ENCODE results near the gene BMS1.
A peak's percentile ranks its signal among the peaks of the same experiment; 100 is the strongest.

Gene BMS1

GRCh38 chr10:42776681-42777080 is 5.9 kb upstream of the BMS1 start:
- Histone ChIP-seq H3K27me3 (no peaks in the 10 kb centered on the region), H3K9ac (no peak overlapping the region), H3K9me3 (replicated peaks in 1 of 11) (peaks cover 12 to 20% (median 16%) of the 10 kb centered on the region in 11 experiments), H3K36me3 (no peaks in the 10 kb centered on the region), H3K4me2 (no peak overlapping the region), H3K4me1 (peaks cover 2 to 7% (median 3%) of the 10 kb centered on the region in 10 experiments; a peak in 13 of 20 replicates), H3K27ac (no peak overlapping the region), H4K20me1 (no peaks in the 10 kb centered on the region), H3K4me3 (no peak overlapping the region)
- no peak for TF ChIP-seq Cebpa-rat (IDR thresholded peaks at IDR 0.05)

DNA sequence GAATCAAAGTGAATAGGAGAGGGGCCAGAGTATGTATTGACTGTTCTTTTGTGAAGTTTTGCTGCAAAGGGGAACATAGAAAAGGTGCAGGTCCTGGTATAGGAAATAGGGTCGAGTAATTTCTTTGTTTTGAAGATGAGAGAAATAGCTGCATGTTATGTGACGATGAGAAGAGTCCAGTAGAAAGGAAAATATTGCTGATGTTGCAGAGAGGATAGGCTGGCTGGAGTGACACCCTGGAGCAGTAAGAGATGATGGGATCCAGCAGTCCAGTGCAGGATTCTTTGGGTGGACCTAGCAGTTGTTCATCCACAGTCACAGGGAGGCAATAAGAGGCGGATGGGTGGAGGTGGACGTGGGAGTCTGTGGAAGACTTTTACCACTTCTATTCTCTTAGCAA is 2.1 kb upstream of the BMS1 start:
- Histone ChIP-seq H3K9me3 (replicated peaks in 1 of 11) (no peaks in the 10 kb centered on the region), H3K4me1 (peaks cover 14 to 23% (median 20%) of the 10 kb centered on the region in 10 experiments), H3K4me3 (no peak overlapping the region), H3K27ac (no peak overlapping the region), H3K9ac (no peak overlapping the region), H3K4me2 (no peak overlapping the region), H3K27me3 (no peaks in the 10 kb centered on the region), H3K36me3 (peaks cover 13 to 18% (median 14%) of the 10 kb centered on the region in 11 experiments), H4K20me1 (peaks cover 0 to 24% (median under 1%) of the 10 kb centered on the region in 11 experiments; a peak in 9 of 22 replicates)
- TF ChIP-seq Cebpa-rat (IDR thresholded peaks at IDR 0.05) = no peak

- Histone ChIP-seq H3K9me3 (replicated peaks in 1 of 11) (no peaks in the 10 kb centered on the region), H3K27me3 (no peaks in the 10 kb centered on the region), H3K9ac (peak overlapping the region; percentile 88 to 95 (median 92)), H3K4me3 (peak overlapping the region; percentile 71 to 86 (median 82)), H3K27ac (peak overlapping the region; percentile 87 to 97 (median 93)), H3K4me1 (peaks cover 14 to 23% (median 21%) of the 10 kb centered on the region in 10 experiments), H3K36me3 (peaks cover 28 to 32% (median 29%) of the 10 kb centered on the region in 11 experiments), H4K20me1 (peaks cover 0 to 38% (median 13%) of the 10 kb centered on the region in 11 experiments; a peak in 12 of 22 replicates), H3K4me2 (peak overlapping the region; percentile 73 to 92 (median 86))
- TF ChIP-seq Cebpa-rat (IDR thresholded peaks at IDR 0.05) = no peak
Measured at GRCh38 chr10:42781893-42782445, 626 bp upstream of the BMS1 start.

DNA sequence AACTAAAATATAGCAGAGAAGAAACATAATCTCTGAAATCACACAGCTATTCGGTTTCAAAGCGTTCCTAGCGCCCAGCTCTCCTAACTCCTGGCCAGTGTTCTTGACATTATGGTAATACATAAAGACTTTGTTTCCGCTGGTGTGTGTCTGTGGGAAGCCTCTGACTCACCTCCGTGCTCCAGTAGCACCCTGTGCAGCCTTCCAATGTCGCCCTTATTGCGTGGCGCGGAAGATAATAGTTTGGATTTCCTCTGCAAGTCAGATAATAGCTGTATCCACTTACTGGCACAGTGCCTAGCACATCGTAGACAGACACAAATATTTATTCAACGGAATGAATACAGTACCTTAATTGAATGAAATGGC is 570 bp downstream of the BMS1 start:
- Histone ChIP-seq H3K9me3 (replicated peaks in 1 of 11) (no peaks in the 10 kb centered on the region), H3K9ac (peak overlapping the region; percentile 88 to 95 (median 92)), H3K4me3 (peak overlapping the region; percentile 71 to 86 (median 82)), H3K27me3 (no peaks in the 10 kb centered on the region), H4K20me1 (peaks cover 0 to 43% (median 13%) of the 10 kb centered on the region in 11 experiments; a peak in 12 of 22 replicates), H3K4me2 (peak overlapping the region; percentile 80 to 99 (median 92)), H3K27ac (peak overlapping the region; percentile 87 to 97 (median 93); a peak in 21 of 22 replicates), H3K4me1 (peaks cover 14 to 23% (median 21%) of the 10 kb centered on the region in 10 experiments), H3K36me3 (peaks cover 36 to 43% (median 39%) of the 10 kb centered on the region in 11 experiments)
- TF ChIP-seq Cebpa-rat (IDR thresholded peaks at IDR 0.05) = no peak

GRCh38 chr10:42785759-42786158 is 3.2 kb downstream of the BMS1 start:
- Histone ChIP-seq H3K4me3 (no peak overlapping the region), H3K9me3 (replicated peaks in 1 of 11) (no peaks in the 10 kb centered on the region), H3K27me3 (no peaks in the 10 kb centered on the region), H3K36me3 (peaks cover 58 to 69% (median 64%) of the 10 kb centered on the region in 11 experiments), H3K27ac (no peak overlapping the region), H3K9ac (no peak overlapping the region), H3K4me1 (peaks cover 14 to 23% (median 20%) of the 10 kb centered on the region in 10 experiments), H3K4me2 (no peak overlapping the region), H4K20me1 (peaks cover 0 to 67% (median 21%) of the 10 kb centered on the region in 11 experiments; a peak in 13 of 22 replicates)
- TF ChIP-seq Cebpa-rat (IDR thresholded peaks at IDR 0.05) = peak in 3 of 11 experiments; percentile 23 to 50 (median 42); a peak in 2 of 22 replicates

GRCh38 chr10:42790835-42791234 is 8.2 kb downstream of the BMS1 start:
- H4K20me1 ChIP-seq = peaks cover 0 to 67% (median 13%) of the 10 kb centered on the region in 11 experiments; a peak in 11 of 22 replicates
- 0 out of 22 replicates have a peak overlapping the region, but pooled peaks of 1 of the 11 experiments have one; percentile 11 for H3K9ac ChIP-seq
- H3K4me3 ChIP-seq = no peak overlapping the region
- no peak overlapping the region for H3K4me2 ChIP-seq
- no peaks in the 10 kb centered on the region; a peak in 1 of 22 replicates for H3K9me3 ChIP-seq (replicated peaks in 1 of 11)
- peaks cover 88 to 99% (median 95%) of the 10 kb centered on the region in 11 experiments for H3K36me3 ChIP-seq
- 0 out of 20 replicates have a peak, but pooled peaks cover 0 to 2% (median 0%) of the 10 kb centered on the region in 10 experiments for H3K4me1 ChIP-seq
- no peak for TF ChIP-seq Cebpa-rat (IDR thresholded peaks at IDR 0.05)
- H3K27ac ChIP-seq = no peak overlapping the region
- H3K27me3 ChIP-seq = no peaks in the 10 kb centered on the region

DNA sequence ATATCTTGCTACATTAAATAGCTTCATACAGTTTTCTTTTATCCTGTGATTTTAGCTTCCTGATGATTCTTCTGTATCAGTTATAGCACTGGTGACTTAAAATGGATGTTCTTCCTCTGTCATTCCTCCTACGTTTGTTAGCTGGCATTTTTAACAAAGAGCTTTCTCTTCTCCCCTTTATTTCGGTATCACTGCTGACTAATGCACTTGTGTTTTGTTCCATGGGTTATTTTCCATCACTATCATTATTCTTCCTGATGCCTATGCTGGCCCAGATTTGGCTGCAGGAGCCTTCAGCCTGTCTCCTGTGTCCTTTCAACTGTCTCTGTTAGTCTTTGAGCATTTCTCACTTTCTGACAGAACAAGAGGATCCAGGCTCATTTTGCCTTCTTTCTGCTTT is 13.1 kb downstream of the BMS1 start:
- Histone ChIP-seq H4K20me1 (peaks cover 0 to 65% (median 12%) of the 10 kb centered on the region in 11 experiments; a peak in 11 of 22 replicates), H3K9ac (no peak overlapping the region), H3K9me3 (replicated peaks in 1 of 11) (no peaks in the 10 kb centered on the region; a peak in 1 of 22 replicates), H3K36me3 (peaks cover 96 to 100% (median 97%) of the 10 kb centered on the region in 11 experiments), H3K4me3 (no peak overlapping the region), H3K27ac (no peak overlapping the region), H3K27me3 (no peaks in the 10 kb centered on the region), H3K4me1 (no peaks in the 10 kb centered on the region), H3K4me2 (no peak overlapping the region)
- no peak for TF ChIP-seq Cebpa-rat (IDR thresholded peaks at IDR 0.05)

- Histone ChIP-seq H3K4me3 (no peak overlapping the region), H3K27ac (no peak overlapping the region), H3K4me1 (no peaks in the 10 kb centered on the region), H3K4me2 (no peak overlapping the region), H3K36me3 (peaks cover 95 to 100% (median 98%) of the 10 kb centered on the region in 11 experiments), H3K9me3 (replicated peaks in 1 of 11) (0 out of 22 replicates have a peak, but pooled peaks cover 0 to 2% (median 0%) of the 10 kb centered on the region in 11 experiments), H4K20me1 (peaks cover 0 to 67% (median 12%) of the 10 kb centered on the region in 11 experiments; a peak in 12 of 22 replicates), H3K9ac (no peak overlapping the region), H3K27me3 (no peaks in the 10 kb centered on the region)
- TF ChIP-seq Cebpa-rat (IDR thresholded peaks at IDR 0.05) = no peak
Measured at GRCh38 chr10:42801135-42801534, 18.5 kb downstream of the BMS1 start.

DNA sequence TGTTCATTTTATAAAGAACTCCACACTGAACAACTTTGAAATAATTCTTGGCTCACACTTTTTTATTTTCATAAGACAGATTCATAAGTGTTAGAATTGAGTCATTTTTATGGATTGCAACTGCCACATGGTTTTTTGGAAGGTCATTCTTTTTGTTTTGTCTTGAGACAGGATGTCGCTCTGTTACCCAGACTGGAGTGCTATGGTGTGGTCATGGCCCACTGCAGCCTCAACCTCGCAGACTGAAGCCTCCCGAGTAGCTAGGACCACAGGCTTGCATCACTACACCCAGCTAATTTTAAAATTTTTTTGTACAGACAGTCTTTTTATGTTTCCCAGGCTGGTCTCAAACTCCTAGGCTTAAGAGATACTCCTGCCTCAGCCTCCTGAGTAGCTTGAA is 20.3 kb downstream of the BMS1 start:
- no peak for TF ChIP-seq Cebpa-rat (IDR thresholded peaks at IDR 0.05)

More for the DNA sequence above, 20.3 kb downstream of the BMS1 start:
- Histone ChIP-seq H3K9ac (no peak overlapping the region), H3K4me3 (no peak overlapping the region), H4K20me1 (peaks cover 0 to 72% (median 15%) of the 10 kb centered on the region in 11 experiments; a peak in 12 of 22 replicates), H3K27me3 (no peaks in the 10 kb centered on the region), H3K4me1 (no peaks in the 10 kb centered on the region), H3K4me2 (no peak overlapping the region), H3K9me3 (replicated peaks in 1 of 11) (peaks cover 0 to 13% (median 0%) of the 10 kb centered on the region in 11 experiments; a peak in 2 of 22 replicates), H3K27ac (no peak overlapping the region), H3K36me3 (peaks cover 95 to 100% (median 98%) of the 10 kb centered on the region in 11 experiments)
